GM18517 (cell line): ENCODE data around the gene ATL1.
A peak's percentile ranks its signal among the peaks of the same experiment; 100 is the strongest.
"Not testable (repeated sequence)": the region's sequence is repeated elsewhere in the genome, so short reads cannot be mapped to it uniquely, and the experiment has no call there.

ENCODE experiments used
- ATAC-seq: cut with Tn5 transposase; IDR thresholded peaks from one replicate; pipeline ENCODE4 v1.9.1; 2021; ENCODE audit warnings: mild to moderate bottlenecking, moderate library complexity; ENCODE audit not compliant: unreplicated experiment

The ATL1 gene

DNA sequence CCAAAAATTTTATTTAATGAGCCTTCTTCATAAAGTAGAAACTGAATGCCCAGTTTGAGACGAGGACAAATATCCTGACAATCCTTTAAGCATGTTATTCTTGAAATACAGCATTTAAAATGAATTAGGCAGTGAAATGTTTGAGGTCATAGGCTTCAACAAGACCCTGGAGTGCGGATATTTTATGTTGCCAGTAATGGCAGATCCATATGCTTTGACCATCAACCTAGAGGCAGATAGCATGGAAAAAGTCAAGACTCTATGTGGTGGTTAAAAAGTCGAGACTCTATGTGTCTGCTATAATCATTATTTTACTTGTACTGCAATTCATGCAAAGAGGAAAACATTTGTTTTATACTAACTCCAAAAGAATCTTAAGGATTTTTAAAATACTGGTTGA, 25.5 kb upstream of the ATL1 start:
- no peak for ATAC-seq

DNA sequence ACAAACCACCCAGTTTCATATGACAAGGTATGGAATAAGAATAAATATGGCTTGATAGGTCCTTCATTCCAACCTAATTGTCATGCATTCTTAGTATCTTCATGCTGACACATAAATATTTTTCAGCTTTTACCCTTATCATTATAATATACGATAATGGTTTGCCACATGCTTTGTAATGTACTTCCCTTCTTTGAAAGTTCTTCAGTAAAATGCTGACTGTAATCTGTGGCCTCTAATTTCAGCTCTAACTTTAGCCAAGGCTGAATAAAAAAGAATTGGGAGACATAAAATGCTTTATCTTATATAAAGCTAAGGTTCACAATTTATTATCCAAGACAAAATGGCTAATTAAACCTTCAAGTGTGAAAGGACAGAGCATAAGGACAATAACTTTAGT, 24.9 kb upstream of the ATL1 start:
- ATAC-seq, result no peak

DNA sequence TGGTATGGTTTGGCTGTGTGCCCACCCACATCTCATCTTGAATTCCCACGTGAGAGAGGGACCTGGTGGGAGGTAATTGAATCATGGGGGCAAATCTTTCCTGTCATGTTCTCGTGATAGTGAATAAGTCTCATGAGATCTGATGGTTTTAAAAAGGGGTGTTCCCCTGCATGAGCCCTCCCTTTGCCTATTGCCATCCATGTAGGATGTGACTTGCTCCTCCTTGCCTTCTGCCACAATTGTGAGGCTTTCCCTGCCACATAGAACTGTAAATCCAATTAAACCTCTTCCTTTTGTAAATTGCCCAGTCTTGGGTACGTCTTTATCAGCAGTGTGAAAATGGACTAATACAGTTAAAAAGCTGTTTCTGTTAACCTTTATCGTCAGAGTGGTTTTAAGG, 21.9 kb upstream of the ATL1 start:
- not testable (repeated sequence) for ATAC-seq

DNA sequence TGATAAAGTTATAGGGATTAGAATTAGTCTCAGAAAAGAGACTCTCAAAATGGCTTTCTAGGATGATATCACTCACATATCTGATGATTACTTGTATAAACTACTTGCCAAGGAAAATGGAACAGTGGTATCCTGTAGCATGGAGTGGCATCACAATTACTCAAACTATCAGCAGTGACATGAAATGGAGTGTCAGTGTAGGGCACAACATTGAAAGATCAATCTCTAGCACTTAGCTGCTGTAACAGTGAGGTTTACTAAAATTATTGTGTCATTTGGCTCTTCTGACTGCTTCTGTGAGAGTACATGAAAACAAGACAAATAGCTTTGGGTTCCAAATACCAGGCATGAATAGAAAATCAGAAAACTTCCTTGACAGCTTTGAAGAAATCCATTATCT, 20.9 kb upstream of the ATL1 start:
- ATAC-seq, result no peak

DNA sequence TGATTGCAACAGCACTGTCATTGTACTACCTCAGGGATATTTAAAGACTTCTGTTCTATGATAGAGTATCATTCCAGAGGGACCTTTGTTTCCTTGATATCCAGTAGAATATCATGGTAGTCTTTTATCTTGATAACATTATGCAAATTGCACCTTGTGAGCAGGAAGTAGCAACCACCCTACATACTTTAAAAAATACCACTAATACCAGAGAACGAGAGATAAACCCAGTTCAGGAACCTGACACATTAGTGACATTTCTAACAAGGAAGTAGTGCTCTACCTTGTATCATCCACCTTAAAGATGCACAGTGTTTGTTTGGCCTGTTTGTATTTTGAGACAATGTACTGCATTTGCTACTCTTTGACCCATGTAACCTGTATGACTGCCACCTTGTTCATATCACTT, 18.8 kb upstream of the ATL1 start:
- ATAC-seq, result no peak

DNA sequence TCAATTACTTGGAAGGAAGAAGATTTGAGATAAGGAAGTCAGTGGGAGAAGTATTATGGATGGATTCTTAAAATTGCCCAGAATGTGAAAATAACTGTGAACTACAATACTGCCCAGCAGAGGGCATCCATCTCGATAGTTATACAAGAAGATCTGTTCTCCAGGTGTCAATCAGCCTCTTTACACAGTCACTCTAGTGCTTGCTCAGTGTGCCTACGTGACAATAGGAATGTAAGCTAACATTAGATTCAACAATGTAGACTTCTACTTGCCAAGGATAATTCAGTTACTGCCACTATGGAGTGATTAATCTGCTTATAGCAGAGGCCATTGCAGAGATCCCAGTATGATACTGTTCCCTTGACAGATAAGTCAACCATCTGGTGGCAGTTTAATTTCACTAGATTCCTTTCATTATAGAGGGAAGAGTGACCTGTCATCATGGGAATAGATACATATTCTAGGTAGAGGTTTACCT, 17.0 kb upstream of the ATL1 start:
- ATAC-seq, result peak; percentile 76

DNA sequence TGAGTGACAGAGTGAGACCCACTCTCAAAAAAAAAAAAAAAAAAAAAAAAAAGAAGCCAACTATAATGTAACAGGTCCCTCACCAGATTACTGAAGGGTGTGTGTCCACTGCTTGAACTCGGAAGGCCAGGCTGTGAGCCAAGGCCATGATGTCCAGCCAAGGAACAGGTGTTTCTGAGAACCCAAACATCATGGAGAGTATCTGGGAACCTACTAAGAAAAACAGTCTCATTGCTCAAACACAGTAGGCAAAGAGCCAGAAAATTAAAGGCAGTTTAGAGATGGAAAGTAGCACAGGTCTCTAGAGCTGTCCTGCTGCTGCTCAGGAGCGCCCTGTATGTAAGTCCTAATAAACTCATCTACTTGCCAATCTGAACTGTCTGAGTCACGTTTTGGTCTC, 15.0 kb upstream of the ATL1 start:
- ATAC-seq, result no peak

DNA sequence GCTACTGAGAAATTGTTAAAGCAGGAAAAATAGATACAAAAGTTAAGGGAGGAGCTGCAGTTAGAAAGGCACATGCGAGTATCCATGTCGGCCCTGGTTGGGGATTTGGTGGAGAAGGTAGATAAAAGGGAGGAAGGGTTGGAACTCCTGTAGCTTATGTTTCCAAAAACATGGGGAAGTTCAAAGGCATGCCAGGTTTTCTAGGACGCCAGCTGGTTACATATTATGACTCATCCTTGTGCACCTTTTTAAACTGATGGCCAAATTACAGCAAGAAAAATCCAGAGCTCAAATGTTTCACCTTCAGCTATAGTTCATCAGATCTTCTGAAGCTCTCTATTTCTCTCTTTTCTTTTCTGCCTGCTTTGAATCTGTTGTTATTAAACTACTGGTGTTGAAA, 14.3 kb upstream of the ATL1 start:
- ATAC-seq, result no peak

DNA sequence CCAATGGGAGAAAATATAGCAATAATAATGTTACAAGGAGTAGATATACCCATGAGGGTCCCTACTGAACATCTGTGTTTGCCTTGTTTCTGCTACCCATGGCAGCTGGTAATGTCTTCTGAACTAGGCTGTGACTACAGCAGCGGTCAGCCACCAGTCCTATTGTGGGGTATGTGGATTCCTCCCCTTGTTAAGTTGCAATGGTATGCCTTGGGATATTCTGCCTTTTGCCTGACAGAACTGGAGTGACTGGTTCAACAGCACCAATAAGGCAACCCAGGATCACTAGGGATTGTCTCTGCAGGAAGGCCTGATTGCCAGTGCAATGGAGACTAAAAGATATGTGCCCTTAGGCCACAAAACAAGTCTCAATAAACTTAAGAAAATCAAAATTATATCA, 9.7 kb upstream of the ATL1 start:
- no peak for ATAC-seq

DNA sequence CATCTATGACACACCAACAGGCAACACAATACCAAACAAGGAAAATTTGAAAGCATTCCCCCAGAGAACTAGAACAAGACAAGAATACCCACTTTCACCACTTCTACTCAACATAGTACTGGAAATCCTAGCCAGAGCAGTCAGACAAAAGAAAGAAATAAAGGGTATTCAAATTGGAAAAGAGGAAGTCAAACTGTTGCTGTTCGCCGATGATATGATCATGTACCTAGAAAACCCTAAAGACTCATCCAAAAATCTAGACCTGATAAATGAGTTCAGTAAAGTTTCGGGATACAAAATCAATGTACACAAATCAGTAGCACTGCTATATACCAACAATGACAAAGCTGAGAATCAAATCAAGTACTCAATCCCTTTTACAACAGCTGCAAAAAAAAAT, 8.1 kb upstream of the ATL1 start:
- no peak for ATAC-seq

DNA sequence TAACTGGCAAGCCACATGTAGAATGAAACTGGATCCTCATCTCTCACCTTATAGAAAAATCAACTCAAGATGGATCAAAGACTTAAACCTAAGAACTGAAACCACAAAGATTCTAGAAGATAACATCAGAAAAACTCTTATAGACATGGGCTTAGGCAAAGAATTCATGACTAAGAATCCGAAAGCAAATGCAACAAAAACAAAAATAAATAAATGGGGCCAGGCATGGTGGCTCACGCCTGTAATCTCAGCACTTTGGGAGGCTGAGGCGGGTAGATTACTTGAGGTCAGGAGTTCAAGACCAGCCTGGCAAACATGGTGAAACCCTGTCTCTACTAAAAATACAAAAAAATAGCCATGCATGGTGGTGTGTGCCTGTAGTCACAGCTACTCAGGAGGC, 7.1 kb upstream of the ATL1 start:
- not testable (repeated sequence) for ATAC-seq

DNA sequence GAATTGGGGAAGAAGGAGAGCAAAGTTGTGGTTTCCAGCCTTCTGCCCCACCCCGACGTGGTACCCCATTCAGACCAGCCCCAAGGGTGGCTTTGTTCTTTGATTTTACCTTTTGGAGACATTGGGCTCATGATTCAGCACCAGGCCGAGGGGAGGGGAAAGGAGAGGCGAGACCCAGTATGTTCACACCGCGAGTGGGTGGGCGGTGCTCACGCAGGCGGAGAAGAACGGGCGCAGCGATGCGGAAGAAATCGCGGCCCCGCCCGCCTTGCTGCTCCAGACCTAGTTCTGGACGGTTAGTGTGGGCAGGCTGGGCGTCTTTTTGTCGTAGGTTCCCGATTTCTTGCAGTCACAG, 963 bp downstream of the ATL1 start:
- no peak for ATAC-seq

DNA sequence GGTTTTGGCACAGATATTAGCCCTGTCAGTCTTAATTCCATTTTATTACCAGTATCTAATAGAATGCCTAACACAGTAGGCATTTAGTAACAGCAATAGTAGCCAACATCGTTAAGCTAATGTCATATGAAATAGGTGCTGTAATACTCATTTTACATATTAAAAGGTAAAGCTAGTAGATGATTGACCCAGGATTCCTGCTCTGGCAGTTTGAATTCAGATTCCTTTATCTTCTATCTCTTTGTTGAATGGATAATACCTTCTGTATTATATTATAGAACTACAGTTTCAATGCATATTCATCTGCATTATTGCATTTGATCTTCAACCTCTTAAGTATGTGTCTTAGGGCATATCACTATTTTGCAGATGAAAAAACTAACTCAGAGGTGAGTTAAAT, 2.9 kb downstream of the ATL1 start:
- no peak for ATAC-seq

DNA sequence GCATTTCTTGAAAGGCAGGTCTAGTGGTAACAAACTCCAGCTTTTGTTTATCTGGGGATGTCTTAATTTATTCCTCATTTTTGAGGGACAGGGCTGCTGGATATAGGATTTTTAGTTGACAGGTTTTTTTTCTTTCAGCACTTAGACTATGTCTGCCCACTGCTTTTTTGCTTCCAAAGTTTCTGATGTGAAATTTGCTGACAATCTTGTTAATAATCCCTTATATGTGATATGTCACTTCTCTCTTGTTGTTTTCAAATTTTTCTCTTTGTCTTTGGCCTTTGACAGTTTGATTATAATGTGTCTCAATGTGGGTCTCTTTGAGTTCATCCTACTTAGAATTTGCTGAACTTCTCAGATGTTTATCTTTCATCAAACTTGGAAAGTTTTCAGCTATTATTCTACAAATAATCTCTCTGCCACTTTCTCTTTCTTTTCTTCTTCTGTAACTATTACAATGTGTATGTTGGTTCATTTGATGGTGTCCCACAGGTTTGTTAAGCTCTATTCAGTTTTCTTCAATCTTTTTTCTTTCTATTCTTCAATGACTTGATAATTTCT, 9.8 kb downstream of the ATL1 start:
- no peak for ATAC-seq

DNA sequence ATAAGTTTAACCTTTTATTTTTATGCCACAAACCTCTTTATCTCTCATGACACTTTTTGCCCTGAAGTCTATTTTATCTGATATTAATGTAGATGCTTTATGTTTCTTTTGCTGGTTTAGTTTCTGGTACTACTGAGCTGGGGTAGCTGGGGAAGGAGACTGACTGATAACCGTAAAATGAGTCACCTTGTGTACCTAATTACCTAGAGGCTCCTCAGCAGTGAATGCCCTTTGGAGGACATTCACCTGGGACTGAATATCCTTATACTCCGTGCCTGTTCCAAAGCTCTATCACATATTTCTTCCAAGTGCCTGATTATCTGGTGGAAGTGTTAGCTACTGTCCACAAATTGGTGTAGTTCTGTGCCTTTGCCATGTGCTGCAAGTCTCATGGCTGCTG, 13.9 kb downstream of the ATL1 start:
- ATAC-seq, result no peak

DNA sequence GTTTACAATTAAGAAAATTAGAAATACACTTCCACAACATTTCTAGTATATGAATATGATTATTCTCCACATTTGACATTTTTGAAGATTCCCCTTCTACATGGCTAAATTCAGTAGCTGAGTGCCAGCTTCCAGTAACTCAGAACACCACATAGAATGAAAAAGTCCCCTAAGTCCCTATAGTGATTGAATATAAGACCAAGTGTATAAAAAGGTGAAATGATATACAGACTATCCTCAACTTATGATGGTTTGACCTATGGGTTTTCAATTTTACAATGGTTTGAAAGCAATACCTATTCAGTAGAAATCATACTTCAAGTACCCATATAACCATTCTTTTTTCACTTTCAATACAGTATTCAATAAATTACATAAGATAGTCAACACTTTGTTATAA, 15.8 kb downstream of the ATL1 start:
- no peak for ATAC-seq

DNA sequence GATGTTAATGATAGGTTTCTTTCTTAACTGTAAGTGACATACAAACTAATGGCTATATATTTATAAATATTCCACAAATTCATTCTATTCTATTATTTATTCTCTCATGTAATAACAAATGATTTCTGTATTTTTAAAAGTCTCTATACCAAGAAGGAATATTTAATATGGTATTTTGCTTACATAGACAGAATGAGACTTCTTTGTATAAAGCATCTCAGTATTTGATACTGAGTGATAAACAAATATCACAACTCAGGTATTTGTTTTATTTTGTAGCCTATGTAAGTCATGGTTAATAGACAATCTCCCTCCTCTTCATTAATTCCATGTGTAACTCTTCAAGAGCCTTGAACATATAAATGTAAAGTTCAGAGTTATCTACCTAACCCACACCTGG, 18.0 kb downstream of the ATL1 start:
- no peak for ATAC-seq

DNA sequence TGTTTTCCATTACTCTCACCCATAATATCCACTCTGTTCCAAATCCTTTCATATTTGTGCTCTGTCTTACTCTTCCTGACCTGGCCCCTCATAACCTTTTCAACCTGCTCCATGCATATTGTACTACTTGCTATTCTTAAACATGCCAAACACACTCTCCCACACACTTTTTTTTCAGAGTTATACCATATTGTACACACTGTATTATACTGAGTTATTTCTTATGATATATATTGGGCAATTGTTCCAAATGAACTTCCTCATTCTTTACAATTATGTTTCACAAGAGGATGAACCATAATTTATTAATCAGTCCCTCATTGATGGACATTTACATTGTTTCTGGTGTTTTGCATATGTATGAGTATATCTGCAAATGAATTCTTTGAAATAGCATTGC, 18.5 kb downstream of the ATL1 start:
- ATAC-seq, result no peak

DNA sequence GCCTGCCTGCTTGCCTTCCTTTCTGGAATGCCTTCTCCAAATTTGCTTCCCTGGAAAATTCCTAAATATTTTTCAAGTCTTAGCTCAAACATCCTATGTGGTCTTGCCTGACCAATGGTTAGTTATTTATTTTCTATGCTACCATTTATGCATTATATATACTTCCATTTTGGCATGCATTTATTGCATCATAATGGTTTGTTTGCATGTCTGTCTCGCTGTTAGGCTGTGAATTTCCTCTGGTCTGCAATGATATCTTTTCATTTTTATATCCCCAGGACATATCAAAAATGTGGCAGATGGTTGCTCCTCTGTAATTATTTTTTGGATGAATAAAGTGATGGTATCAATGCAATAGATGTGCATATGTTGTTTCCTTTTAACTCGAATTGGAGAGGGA, 30.5 kb downstream of the ATL1 start:
- no peak for ATAC-seq

DNA sequence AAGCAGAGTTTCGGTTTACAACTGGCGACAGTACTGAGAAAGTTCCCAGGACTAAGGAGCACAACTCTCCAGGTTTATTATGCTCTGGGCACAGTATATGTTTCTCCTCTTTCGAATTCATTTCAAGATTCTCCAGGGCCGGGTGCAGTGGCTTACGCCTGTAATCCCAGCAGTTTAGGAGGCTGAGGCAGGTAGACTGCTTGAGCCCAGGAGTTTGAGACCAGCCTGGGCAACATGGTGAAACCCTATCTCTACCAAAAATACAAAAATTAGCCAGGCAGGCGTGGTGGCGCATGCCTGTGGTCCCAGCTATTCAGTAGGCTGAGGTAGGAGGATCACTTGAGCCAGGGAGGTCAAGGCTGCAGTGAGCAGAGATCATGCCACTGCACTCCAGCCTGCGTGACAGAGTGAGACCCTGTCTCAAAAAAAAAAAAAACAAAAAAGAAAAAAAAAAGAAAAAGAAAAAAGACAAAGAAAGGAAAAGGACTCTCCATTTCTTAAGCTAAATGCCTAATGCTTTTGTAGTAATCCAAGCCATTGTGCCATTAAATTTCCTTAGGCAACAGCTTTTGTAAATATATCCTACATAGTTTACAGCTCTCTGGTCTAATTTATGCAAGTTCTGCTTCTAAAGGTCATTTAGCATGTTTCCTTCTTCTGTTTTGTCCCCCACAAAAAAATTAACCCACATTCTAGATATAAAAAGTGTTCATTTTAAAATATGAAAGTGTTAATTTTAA, 34.8 kb downstream of the ATL1 start:
- no peak for ATAC-seq

DNA sequence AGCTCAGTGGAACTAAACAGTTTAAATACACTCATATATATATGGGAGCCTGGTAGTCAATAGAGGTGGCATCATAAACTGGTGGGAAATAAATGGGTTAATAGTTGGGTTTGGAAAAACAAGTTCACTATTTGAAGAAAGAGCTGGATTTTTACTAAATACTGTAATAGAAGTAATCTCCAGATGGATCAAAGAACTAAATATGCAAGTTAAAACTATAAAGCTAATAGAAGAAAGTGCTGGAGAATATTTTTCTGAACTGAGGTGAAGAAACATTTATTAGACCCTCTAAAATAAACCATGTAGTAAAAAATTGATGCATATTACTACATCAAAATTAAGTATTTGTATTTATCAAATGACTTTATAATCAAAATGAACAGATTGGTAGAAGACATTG, 38.8 kb downstream of the ATL1 start:
- ATAC-seq, result no peak

DNA sequence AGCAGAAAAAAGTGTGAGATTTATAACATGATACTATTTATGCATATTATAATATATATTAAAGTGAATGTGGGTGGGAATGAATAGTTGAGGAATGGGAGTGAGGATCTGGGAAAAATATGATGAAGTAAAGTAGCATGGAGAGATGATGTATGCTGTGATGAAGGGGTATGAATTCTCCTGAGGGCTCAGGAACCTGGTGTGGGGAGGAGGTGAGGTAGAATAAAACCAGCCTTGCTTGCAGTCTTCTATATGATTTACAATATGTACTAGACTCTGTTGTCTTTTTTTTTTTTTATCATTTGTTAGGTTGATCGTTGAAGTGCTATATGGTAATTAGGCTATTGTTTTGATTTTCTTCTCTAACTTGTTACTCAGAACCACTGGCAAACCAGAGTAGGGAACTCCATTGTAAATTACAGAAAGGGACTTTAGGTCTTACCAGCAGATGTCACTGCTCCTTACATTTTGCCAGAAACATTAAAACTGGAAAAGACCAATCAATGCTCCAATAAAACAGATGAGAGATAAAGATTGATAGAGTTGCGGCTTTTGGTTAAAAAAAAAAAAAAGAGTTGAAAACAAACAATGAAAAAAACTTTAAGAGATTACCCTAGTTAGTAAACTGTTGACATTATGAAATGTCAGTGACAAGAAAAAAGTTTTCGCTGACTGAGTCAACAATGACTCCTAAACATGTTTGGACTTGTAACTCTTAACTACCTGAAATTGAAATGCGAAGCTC, 39.9 kb downstream of the ATL1 start:
- ATAC-seq, result no peak
